ENCODE data around the gene EML4.
"Not testable (repeated sequence)": the region's sequence is repeated elsewhere in the genome, so short reads cannot be mapped to it uniquely, and the experiment has no call there.

Gene EML4

DNA sequence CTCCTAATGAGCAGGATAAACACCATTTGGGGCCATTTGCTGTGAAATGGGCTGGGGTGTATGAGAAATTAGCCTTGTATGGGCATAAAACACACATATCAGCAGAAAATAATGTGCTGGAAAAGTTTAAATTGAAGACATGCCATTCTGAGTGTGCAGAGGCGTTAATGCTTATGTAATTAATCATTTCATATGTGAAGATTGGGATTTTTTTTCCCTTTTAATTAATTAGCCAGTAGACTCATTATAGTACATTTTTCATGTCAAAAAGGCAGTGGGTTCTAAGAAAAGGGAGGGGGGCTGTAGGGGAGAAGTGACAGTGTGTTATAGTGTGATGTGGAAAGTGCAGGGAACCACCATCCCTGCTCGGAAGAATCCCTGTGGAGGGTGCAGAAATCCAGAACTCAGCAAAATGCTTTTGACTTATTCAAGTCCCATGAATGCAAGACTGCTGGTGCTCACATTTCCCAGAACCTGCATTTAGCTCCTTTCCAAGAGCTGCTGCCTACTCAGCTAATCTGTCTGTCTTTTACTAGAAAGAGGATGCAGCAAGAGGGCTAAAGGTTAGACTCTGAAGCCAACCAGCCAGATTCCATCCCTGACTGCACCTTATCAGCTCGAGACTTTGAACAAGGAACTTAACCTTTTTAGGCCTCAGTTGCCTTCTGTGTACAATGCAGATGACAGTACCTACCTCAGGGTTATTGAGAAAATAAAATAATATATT, 203.5 kb downstream of the EML4 start:
- no peaks in the 10 kb centered on the region for H3K36me3 ChIP-seq
- TF ChIP-seq, protein P1, sequence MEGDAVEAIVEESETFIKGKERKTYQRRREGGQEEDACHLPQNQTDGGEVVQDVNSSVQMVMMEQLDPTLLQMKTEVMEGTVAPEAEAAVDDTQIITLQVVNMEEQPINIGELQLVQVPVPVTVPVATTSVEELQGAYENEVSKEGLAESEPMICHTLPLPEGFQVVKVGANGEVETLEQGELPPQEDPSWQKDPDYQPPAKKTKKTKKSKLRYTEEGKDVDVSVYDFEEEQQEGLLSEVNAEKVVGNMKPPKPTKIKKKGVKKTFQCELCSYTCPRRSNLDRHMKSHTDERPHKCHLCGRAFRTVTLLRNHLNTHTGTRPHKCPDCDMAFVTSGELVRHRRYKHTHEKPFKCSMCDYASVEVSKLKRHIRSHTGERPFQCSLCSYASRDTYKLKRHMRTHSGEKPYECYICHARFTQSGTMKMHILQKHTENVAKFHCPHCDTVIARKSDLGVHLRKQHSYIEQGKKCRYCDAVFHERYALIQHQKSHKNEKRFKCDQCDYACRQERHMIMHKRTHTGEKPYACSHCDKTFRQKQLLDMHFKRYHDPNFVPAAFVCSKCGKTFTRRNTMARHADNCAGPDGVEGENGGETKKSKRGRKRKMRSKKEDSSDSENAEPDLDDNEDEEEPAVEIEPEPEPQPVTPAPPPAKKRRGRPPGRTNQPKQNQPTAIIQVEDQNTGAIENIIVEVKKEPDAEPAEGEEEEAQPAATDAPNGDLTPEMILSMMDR (IDR thresholded peaks at IDR 0.05) = no peak
- no peak overlapping the region for H3K27ac ChIP-seq
- H3K4me1 ChIP-seq (ENCODE audit: control insufficient read depth in 1 of 2, insufficient read depth in 1 of 2, low read depth in 1 of 2, low read length in 1 of 2) = no peaks in the 10 kb centered on the region
- no peak overlapping the region for H3K4me3 ChIP-seq (ENCODE audit: low read depth in 1 of 2, low read length in 1 of 2)
- H3K9me3 ChIP-seq = no peaks in the 10 kb centered on the region
- H3K27me3 ChIP-seq = peaks cover 12% of the 10 kb centered on the region

DNA sequence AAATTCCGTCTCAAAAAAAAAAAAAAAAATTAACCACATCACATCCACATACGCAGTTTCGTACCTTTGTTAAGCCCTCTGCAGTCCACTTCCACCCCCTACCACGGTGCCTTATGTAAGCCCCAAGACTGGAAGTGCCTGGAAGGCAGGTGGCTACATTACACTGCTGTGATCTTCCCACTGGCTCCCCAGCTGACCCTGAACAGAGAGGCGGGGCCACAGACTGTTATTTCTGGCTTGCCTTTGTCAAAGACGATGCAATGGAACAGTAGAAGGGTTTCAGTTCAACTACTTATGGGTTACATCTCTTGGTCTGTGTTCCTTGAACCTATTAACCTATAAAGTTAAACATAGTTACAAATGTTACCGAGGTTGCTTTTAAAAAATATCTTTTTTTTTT, 207.6 kb downstream of the EML4 start:
- Histone ChIP-seq H3K4me1 (ENCODE audit: control insufficient read depth in 1 of 2, insufficient read depth in 1 of 2, low read depth in 1 of 2, low read length in 1 of 2) (no peaks in the 10 kb centered on the region), H3K9me3 (no peaks in the 10 kb centered on the region), H3K27ac (no peak overlapping the region), H3K36me3 (no peaks in the 10 kb centered on the region), H3K4me3 (ENCODE audit: low read depth in 1 of 2, low read length in 1 of 2) (no peak overlapping the region), H3K27me3 (peaks cover 19% of the 10 kb centered on the region)
- TF ChIP-seq, protein P1 (IDR thresholded peaks at IDR 0.05) = no peak

DNA sequence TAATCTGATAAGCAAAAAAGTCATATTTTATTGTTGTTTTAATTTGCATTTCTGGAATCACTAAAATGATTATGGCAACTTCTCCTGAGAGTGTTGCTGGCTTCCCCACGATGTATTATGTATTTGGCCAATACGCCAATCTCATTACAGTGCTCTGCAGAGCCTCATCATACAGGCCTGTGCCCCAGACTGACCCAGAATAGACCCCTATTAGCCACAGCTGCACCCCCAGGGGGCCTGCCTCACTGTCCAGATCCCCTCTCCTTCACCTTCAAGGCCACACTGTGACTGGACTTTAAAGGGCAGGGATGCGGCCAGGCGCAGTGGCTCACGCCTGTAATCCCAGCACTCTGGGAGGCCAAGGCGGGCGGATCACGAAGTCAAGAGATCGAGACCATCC, 209.3 kb downstream of the EML4 start:
- Histone ChIP-seq H3K4me1 (ENCODE audit: control insufficient read depth in 1 of 2, insufficient read depth in 1 of 2, low read depth in 1 of 2, low read length in 1 of 2) (no peaks in the 10 kb centered on the region), H3K27ac (no peak overlapping the region), H3K27me3 (peaks cover 26% of the 10 kb centered on the region), H3K9me3 (no peaks in the 10 kb centered on the region), H3K4me3 (ENCODE audit: low read depth in 1 of 2, low read length in 1 of 2) (no peak overlapping the region), H3K36me3 (no peaks in the 10 kb centered on the region)
- TF ChIP-seq, protein P1 (IDR thresholded peaks at IDR 0.05) = no peak

DNA sequence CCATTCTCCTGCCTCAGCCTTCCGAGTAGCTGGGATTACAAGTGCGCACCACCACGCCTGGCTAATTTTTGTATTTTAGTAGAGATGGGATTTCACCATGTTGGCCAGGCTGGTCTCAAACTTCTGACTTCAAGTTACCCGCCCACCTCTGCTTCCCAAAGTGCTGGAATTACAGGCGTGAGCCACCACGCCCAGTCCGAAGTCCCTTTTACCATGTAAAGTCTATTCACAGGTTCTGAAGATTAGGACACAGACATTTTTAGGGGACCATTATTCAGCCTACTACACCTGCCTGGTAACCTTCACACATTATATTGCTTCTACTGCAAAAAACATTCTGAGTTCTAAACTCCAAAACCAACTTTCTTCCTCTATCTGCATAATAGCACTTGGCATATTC, 210.9 kb downstream of the EML4 start:
- not testable (repeated sequence) for H3K9me3 ChIP-seq; H3K27ac ChIP-seq; H3K4me1 ChIP-seq (ENCODE audit: control insufficient read depth in 1 of 2, insufficient read depth in 1 of 2, low read depth in 1 of 2, low read length in 1 of 2); H3K36me3 ChIP-seq; H3K4me3 ChIP-seq (ENCODE audit: low read depth in 1 of 2, low read length in 1 of 2)
- H3K27me3 ChIP-seq = peaks cover 26% of the 10 kb centered on the region

DNA sequence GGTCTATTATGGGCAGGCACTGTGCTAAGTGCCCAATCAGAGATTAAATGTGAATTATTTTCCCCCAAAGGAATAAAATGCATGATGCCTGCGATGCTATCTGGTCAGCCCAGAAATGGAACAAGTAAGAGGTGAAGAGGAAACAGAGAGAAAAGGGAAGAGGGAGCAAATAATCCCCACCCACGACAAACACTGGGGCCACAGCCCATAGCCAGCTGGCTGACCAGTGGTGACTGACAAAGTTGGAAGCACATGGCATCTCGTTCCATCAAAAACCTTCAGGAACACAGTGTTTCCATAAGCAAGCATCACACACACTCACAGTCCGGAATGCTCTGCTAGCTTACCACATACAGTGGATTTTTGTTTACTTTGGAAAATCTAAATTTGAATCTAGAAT, 213.0 kb downstream of the EML4 start:
- TF ChIP-seq, protein P1 (IDR thresholded peaks at IDR 0.05) = no peak
- Histone ChIP-seq H3K27ac (no peak overlapping the region), H3K36me3 (no peaks in the 10 kb centered on the region), H3K9me3 (no peaks in the 10 kb centered on the region), H3K4me1 (ENCODE audit: control insufficient read depth in 1 of 2, insufficient read depth in 1 of 2, low read depth in 1 of 2, low read length in 1 of 2) (no peaks in the 10 kb centered on the region), H3K4me3 (ENCODE audit: low read depth in 1 of 2, low read length in 1 of 2) (no peak overlapping the region), H3K27me3 (peaks cover 18% of the 10 kb centered on the region)

All from neutrophil (primary cell).